MM.1S (cell line): ENCODE data around the gene PRL.

Source experiments
- EZH2 ChIP-seq: fragments of 300-600 bp; sonication (generic); optimal IDR thresholded peaks from 2 replicates; pipeline ENCODE3; 2017; ENCODE audit warnings: low read depth, mild to moderate bottlenecking, antibody characterized with exemption, low read length, mixed read lengths
- EZH2phosphoT487 ChIP-seq: fragments of 300-600 bp; sonication (generic); IDR thresholded peaks from 2 replicates; pipeline ENCODE4 v1.6.1; 2018; ENCODE audit warnings: antibody characterized with exemption, low read length
- TF ChIP-seq, protein P1 (sequence below): fragments of 300-600 bp; sonication (generic); IDR thresholded peaks from 2 replicates; pipeline ENCODE4 v1.5.1; 2016; ENCODE audit warnings: antibody characterized with exemption, low read length, mixed read lengths

DNA sequence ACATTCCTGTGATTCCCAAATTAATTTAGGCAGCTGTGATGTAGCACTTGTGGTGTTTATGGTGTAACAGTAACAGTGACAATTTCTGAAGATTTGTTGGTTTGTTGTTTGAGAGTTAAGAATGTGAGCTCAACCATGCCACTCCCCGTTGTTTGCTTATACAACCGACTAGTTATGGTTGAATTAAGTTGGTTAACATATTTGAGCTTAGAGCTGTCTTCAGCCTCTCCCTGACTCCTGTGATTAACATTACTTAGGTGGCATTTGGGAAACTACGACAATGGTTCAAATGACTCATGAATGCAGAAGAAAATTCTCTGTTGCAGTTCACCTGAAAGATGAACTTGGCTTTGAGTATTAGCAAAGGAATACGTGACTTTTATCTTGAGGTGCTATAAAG lies 35.9 kb upstream of the PRL start:
- TF ChIP-seq, protein P1, sequence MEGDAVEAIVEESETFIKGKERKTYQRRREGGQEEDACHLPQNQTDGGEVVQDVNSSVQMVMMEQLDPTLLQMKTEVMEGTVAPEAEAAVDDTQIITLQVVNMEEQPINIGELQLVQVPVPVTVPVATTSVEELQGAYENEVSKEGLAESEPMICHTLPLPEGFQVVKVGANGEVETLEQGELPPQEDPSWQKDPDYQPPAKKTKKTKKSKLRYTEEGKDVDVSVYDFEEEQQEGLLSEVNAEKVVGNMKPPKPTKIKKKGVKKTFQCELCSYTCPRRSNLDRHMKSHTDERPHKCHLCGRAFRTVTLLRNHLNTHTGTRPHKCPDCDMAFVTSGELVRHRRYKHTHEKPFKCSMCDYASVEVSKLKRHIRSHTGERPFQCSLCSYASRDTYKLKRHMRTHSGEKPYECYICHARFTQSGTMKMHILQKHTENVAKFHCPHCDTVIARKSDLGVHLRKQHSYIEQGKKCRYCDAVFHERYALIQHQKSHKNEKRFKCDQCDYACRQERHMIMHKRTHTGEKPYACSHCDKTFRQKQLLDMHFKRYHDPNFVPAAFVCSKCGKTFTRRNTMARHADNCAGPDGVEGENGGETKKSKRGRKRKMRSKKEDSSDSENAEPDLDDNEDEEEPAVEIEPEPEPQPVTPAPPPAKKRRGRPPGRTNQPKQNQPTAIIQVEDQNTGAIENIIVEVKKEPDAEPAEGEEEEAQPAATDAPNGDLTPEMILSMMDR: no peak
- TF ChIP-seq EZH2 (no peak), EZH2phosphoT487 (no peak)
